ENCODE measurements around the gene CDO1.

The CDO1 gene

DNA sequence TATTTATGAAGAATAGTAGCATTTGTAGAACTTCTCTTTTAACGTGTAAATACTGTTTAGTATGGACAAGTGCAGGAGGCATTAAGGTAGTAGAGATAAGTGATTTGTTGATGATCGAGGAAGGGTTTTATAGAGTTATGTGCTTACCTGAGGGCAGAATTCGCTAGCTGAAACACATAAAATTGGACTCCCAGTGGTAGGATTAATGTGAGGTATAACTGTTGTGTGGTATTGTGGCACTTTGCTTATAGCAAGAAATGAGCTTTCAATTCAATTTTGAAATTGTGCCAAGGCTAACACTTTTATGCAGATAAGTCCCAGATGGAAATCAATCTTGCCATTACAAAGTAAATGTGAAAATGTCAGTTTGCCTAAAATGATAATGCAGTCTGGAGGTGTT is 26.5 kb upstream of the CDO1 start:
- H3K4me3 ChIP-seq (ENCODE audit: low read depth, low read length): peak overlapping the region; percentile 98
- TF ChIP-seq, protein P1, sequence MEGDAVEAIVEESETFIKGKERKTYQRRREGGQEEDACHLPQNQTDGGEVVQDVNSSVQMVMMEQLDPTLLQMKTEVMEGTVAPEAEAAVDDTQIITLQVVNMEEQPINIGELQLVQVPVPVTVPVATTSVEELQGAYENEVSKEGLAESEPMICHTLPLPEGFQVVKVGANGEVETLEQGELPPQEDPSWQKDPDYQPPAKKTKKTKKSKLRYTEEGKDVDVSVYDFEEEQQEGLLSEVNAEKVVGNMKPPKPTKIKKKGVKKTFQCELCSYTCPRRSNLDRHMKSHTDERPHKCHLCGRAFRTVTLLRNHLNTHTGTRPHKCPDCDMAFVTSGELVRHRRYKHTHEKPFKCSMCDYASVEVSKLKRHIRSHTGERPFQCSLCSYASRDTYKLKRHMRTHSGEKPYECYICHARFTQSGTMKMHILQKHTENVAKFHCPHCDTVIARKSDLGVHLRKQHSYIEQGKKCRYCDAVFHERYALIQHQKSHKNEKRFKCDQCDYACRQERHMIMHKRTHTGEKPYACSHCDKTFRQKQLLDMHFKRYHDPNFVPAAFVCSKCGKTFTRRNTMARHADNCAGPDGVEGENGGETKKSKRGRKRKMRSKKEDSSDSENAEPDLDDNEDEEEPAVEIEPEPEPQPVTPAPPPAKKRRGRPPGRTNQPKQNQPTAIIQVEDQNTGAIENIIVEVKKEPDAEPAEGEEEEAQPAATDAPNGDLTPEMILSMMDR (IDR thresholded peaks at IDR 0.05; ENCODE audit: borderline replicate concordance, insufficient read depth, low read depth, low read length): no peak

DNA sequence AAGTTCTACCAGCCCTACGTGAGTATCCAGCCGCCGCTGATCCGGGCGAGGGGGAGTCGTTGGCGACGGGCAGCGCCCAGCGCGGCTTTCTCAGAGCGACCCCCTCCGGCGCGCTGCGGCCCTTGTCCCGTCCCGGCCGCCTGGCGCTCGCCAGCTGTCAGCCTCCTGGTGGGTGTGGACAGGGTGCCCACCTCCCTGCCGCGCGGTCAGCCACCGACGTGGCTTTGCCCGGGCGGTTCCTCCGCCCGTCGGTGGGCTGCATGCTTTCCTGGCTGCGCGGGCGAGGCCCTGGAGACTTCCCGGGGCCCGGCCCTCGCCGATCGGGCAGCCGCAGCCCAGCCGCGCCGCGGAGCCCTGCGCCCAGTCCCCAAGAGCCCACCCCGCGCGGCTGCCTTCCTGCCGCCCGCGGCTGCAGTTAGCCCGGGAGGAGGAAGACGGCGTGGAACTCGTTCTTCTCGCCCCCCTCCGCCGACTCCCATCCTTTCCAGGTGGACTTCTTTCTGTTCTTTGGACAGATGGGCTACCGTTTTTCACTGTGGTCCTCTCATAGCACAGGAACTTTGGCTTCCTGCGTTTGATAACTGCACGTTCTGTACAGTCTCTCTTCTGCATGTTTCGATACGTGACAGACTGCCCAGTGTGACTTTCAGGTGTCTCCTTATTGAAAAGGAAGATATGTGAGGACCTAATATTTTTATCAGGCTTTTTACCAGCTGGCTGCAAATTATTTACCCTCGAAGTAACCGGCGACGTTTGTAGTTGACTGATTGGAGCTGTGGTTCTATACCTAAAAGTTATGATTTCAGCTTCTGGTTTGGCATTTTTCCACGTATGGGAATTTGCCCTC is 25.9 kb upstream of the CDO1 start:
- TF ChIP-seq, protein P1 (IDR thresholded peaks at IDR 0.05; ENCODE audit: borderline replicate concordance, insufficient read depth, low read depth, low read length): no peak
- H3K4me3 ChIP-seq (ENCODE audit: low read depth, low read length): peak overlapping the region; percentile 98

DNA sequence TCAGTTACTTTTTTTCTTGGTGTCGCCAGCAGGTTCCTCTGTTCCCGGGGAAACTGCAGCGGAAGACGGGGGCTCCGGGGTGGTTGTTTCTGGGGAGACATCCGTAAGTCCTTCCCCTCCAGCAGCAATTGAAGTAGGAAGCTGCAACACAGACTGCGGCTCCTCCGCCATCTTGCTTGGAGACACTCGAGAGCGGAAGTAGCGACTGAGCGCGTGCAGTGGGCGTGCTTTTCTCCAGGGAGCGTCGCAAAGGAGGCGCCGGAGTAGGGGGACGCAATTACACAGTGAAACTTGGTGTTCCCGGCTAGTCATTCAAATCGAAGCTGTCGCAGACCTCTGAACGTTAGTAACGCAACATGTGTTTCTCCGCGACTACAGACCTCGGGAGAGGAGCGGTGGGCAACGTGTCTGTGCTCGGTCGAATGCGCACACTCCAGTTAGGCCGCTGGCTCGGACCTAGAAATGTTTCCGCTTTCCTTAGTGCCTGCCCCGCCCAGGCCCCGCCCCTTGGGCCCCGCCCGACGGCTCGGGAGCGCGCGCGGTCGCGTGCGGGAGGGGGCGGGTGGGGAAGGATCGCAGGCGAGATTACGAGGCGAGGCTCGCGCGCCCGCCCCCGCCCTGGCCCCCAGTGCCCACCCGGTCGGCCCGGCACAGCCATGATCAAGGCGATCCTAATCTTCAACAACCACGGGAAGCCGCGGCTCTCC is 25.1 kb upstream of the CDO1 start, which contains the start of the genes AP3S1 and ATG12:
TSS of gene AP3S1 (plus strand) at position 554 of the 707 bp plus-strand sequence. CDS start at position 657, 103 bp downstream.
TSS of gene ATG12 (minus strand) at position 184 of the 707 bp plus-strand sequence. CDS start at position 171, 13 bp downstream.
- H3K4me3 ChIP-seq (ENCODE audit: low read depth, low read length): peak within 1 kb of the TSS; percentile 98
- TF ChIP-seq, protein P1 (IDR thresholded peaks at IDR 0.05; ENCODE audit: borderline replicate concordance, insufficient read depth, low read depth, low read length): no peak

DNA sequence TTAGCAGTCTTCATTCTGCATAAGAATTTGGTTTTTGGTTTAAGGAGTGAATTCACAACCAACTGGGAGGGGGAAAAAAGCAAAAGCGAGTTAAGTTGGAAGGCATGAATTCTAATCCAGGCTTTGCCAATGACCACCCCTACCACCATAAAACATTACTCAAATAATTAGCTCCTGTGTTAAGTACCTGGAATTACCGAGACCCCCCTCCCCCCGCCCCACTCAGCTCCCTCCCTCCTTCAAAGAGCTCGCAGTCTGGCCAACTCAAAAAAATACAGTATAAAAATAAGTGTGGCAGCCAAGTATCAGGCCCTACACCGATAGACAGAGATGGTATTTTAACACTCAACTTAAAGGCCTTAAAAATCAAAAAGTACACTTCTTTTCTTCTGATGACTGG is 24.4 kb upstream of the CDO1 start:
- peak overlapping the region; percentile 98 for H3K4me3 ChIP-seq (ENCODE audit: low read depth, low read length)
- TF ChIP-seq, protein P1 (IDR thresholded peaks at IDR 0.05; ENCODE audit: borderline replicate concordance, insufficient read depth, low read depth, low read length): no peak

DNA sequence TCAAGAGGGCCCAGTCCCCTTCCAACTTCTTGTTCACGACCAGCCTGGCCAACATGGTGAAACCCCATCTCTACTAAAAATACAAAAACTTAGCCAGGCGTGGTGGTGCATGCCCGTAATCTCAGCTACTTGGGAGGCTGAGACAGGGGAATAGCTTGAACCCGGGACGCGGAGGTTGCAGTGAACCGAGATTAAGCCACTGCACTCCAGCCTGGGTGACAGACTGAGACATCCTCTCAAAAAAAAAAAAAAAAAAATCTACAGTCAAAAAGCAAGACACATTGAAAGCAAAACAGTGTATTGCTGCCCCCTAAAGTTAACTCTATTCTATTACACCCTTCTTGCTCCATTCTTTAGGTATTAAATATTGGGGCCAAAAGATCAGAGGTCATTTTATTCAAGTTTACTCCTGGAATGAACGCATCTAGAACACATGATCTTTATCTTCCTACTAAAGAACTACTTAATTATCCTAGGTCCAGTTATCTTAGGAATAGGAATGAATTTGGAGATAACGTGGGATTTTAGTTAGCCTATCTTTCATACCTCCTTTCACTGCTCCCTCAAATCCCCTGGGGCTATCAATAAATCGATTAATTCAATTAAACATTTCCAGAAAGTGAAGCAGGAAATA is 22.5 kb upstream of the CDO1 start:
- H3K4me3 ChIP-seq (ENCODE audit: low read depth, low read length): peak overlapping the region; percentile 34
- TF ChIP-seq, protein P1 (IDR thresholded peaks at IDR 0.05; ENCODE audit: borderline replicate concordance, insufficient read depth, low read depth, low read length): 0 out of 2 replicates have a peak, but pooled peaks have one; percentile 15

DNA sequence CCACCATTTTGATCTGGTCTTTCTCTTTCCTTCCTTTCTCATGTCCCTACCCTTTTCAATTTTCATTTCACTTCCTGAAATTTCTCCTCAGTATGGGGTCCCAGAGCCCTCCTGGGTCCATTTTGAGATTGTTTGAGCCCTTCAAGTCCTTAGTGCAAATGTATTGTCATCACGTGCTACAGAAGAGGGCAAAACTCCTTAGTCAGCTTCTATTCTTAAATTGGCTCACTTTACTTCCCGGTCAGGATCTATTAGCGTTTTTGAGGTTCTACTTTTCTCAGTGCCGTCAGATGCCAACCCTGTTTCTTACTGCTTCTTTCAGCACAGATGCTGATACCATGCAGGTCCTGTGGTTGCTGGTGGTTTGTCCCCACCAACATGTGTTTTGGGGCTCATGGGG is 19.0 kb upstream of the CDO1 start:
- TF ChIP-seq, protein P1 (IDR thresholded peaks at IDR 0.05; ENCODE audit: borderline replicate concordance, insufficient read depth, low read depth, low read length): no peak
- H3K4me3 ChIP-seq (ENCODE audit: low read depth, low read length): no peak overlapping the region
